ENCODE data around the gene IMMP2L.
"Not testable (repeated sequence)": the region's sequence is repeated elsewhere in the genome, so short reads cannot be mapped to it uniquely, and the experiment has no call there.

DNA sequence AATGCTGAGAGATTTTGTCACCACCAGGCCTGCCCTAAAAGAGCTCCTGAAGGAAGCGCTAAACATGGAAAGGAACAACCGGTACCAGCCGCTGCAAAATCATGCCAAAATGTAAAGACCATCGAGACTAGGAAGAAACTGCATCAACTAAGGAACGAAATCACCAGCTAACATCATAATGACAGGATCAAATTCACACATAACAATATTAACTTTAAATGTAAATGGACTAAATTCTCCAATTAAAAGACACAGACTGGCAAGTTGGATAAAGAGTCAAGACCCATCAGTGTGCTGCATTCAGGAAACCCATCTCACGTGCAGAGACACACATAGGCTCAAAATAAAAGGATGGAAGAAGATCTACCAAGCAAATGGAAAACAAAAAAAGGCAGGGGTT, 114.8 kb downstream of the IMMP2L start:
- TF ChIP-seq, protein P1, sequence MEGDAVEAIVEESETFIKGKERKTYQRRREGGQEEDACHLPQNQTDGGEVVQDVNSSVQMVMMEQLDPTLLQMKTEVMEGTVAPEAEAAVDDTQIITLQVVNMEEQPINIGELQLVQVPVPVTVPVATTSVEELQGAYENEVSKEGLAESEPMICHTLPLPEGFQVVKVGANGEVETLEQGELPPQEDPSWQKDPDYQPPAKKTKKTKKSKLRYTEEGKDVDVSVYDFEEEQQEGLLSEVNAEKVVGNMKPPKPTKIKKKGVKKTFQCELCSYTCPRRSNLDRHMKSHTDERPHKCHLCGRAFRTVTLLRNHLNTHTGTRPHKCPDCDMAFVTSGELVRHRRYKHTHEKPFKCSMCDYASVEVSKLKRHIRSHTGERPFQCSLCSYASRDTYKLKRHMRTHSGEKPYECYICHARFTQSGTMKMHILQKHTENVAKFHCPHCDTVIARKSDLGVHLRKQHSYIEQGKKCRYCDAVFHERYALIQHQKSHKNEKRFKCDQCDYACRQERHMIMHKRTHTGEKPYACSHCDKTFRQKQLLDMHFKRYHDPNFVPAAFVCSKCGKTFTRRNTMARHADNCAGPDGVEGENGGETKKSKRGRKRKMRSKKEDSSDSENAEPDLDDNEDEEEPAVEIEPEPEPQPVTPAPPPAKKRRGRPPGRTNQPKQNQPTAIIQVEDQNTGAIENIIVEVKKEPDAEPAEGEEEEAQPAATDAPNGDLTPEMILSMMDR (conservative IDR thresholded peaks at IDR 0.05; ENCODE audit: low read length), result not testable (repeated sequence)
- TF ChIP-seq EZH2phosphoT487 (IDR thresholded peaks at IDR 0.05; ENCODE audit: borderline replicate concordance), result not testable (repeated sequence)

All from Loucy (cell line).